Measurements from ENCODE around the gene LTO1.

Gene LTO1

GRCh38 chr11:69662021-69662698, 13.0 kb downstream of the LTO1 start:
- no peak for DNase-seq (ENCODE audit: low read depth in 1 of 2, low spot score in 1 of 2)
- no peak overlapping the region for H3K27ac ChIP-seq (replicated peaks)

GRCh38 chr11:69661413-69661715, 13.8 kb downstream of the LTO1 start:
- TF ChIP-seq REST (IDR thresholded peaks at IDR 0.05; ENCODE audit: insufficient replicate concordance, low read depth) (no peak), GABPA (IDR thresholded peaks at IDR 0.05; ENCODE audit: low read depth) (no peak), CTCF (IDR thresholded peaks at IDR 0.05; ENCODE audit: insufficient read depth, low read length) (no peak), POLR2AphosphoS5 (IDR thresholded peaks at IDR 0.05; ENCODE audit: low read depth) (no peak), SPI1 (IDR thresholded peaks at IDR 0.05; ENCODE audit: borderline replicate concordance, low read depth) (no peak)
- Histone ChIP-seq H3K4me3 (replicated peaks; ENCODE audit: insufficient read depth, low read length) (no peak overlapping the region), H3K27me3 (ENCODE audit: insufficient read depth, poor library complexity, severe bottlenecking) (no peaks in the 10 kb centered on the region), H3K27ac (replicated peaks) (no peak overlapping the region)
- no peak for DNase-seq (ENCODE audit: low read depth in 1 of 2, low spot score in 1 of 2)

More at GRCh38 chr11:69662021-69662698, 13.0 kb downstream of the LTO1 start:
- Histone ChIP-seq H3K27me3 (ENCODE audit: insufficient read depth, poor library complexity, severe bottlenecking) (no peaks in the 10 kb centered on the region), H3K4me3 (replicated peaks; ENCODE audit: insufficient read depth, low read length) (no peak overlapping the region)
- peak; percentile 61; the same call in 1 of the 2 replicates for TF ChIP-seq SPI1 (IDR thresholded peaks at IDR 0.05; ENCODE audit: borderline replicate concordance, low read depth)
- TF ChIP-seq GABPA (IDR thresholded peaks at IDR 0.05; ENCODE audit: low read depth), result no peak

- TF ChIP-seq GABPA (IDR thresholded peaks at IDR 0.05; ENCODE audit: low read depth) (no peak), SPI1 (IDR thresholded peaks at IDR 0.05; ENCODE audit: borderline replicate concordance, low read depth) (no peak), CTCF (IDR thresholded peaks at IDR 0.05; ENCODE audit: insufficient read depth, low read length) (no peak), POLR2AphosphoS5 (IDR thresholded peaks at IDR 0.05; ENCODE audit: low read depth) (no peak), REST (IDR thresholded peaks at IDR 0.05; ENCODE audit: insufficient replicate concordance, low read depth) (no peak)
- DNase-seq (ENCODE audit: low read depth in 1 of 2, low spot score in 1 of 2), result no peak
- H3K27me3 ChIP-seq (ENCODE audit: insufficient read depth, poor library complexity, severe bottlenecking), result no peaks in the 10 kb centered on the region
- H3K27ac ChIP-seq (replicated peaks), result no peak overlapping the region
- no peak overlapping the region for H3K4me3 ChIP-seq (replicated peaks; ENCODE audit: insufficient read depth, low read length)
These were observed 15.1 kb downstream of the LTO1 start for GRCh38 chr11:69660001-69660500.

- no peak overlapping the region for H3K4me3 ChIP-seq (replicated peaks; ENCODE audit: insufficient read depth, low read length)
- H3K27me3 ChIP-seq (ENCODE audit: insufficient read depth, poor library complexity, severe bottlenecking), result no peaks in the 10 kb centered on the region
- no peak overlapping the region for H3K27ac ChIP-seq (replicated peaks)
- TF ChIP-seq REST (IDR thresholded peaks at IDR 0.05; ENCODE audit: insufficient replicate concordance, low read depth), result no peak
- no peak for TF ChIP-seq GABPA (IDR thresholded peaks at IDR 0.05; ENCODE audit: low read depth)
- TF ChIP-seq POLR2AphosphoS5 (IDR thresholded peaks at IDR 0.05; ENCODE audit: low read depth), result no peak
- TF ChIP-seq CTCF (IDR thresholded peaks at IDR 0.05; ENCODE audit: insufficient read depth, low read length), result no peak
- TF ChIP-seq SPI1 (IDR thresholded peaks at IDR 0.05; ENCODE audit: borderline replicate concordance, low read depth), result no peak
- DNase-seq (ENCODE audit: low read depth in 1 of 2, low spot score in 1 of 2), result no peak
These were observed 15.6 kb downstream of the LTO1 start for GRCh38 chr11:69659591-69659990.

All from HL-60 (cell line).